GM12872 (cell line): ENCODE measurements around the gene SFT2D2.

Experiments
- CTCF ChIP-seq: IDR thresholded peaks from 3 replicates; pipeline ENCODE4 v1.5.1; 2011; ENCODE audit warnings: low read depth, mild to moderate bottlenecking, low read length, moderate library complexity; ENCODE audit not compliant: insufficient read depth

SFT2D2 gene

GRCh38 chr1:168287237-168287664 is 61.4 kb downstream of the SFT2D2 start:
- TF ChIP-seq CTCF, result no peak

- no peak for TF ChIP-seq CTCF
These were observed 62.7 kb downstream of the SFT2D2 start for GRCh38 chr1:168288311-168289052.

- no peak for TF ChIP-seq CTCF
These were observed 65.5 kb downstream of the SFT2D2 start for GRCh38 chr1:168291222-168291837.

GRCh38 chr1:168293356-168293755 is 67.6 kb downstream of the SFT2D2 start:
- no peak for TF ChIP-seq CTCF

GRCh38 chr1:168295411-168296114 is 69.8 kb downstream of the SFT2D2 start:
- TF ChIP-seq CTCF, result no peak

GRCh38 chr1:168297019-168297730 is 71.4 kb downstream of the SFT2D2 start:
- no peak for TF ChIP-seq CTCF

- no peak for TF ChIP-seq CTCF
These were observed 72.6 kb downstream of the SFT2D2 start for GRCh38 chr1:168298446-168298845.
